GM18951 (cell line): Measurements from ENCODE around the gene E2F2.

ENCODE experiments used
- POLR2A ChIP-seq: IDR thresholded peaks from 4 replicates; pipeline ENCODE4 v1.6.1; 2011; ENCODE audit warnings: mild to moderate bottlenecking; ENCODE audit not compliant: insufficient read length, insufficient read depth; ENCODE audit errors: extremely low read depth
- in situ Hi-C: fragments of 300-500 bp; cut with MboI; formaldehyde crosslinking; loops from one replicate; pipeline ENCODE4 v1.12.0; 2022; ENCODE audit warnings: low sequenced_read_pairs, mixed read lengths, inconsistent platforms; ENCODE audit not compliant: unreplicated experiment

Gene E2F2

GRCh38 chr1:23553231-23554126 lies 22.4 kb upstream of the E2F2 start:
- in situ Hi-C loops = loop anchor here (5.0 to 10.0 kb wide), 2 partner anchors 61 to 84 kb away; no protein-coding TSS in a partner anchor
- no peak for TF ChIP-seq POLR2A

DNA sequence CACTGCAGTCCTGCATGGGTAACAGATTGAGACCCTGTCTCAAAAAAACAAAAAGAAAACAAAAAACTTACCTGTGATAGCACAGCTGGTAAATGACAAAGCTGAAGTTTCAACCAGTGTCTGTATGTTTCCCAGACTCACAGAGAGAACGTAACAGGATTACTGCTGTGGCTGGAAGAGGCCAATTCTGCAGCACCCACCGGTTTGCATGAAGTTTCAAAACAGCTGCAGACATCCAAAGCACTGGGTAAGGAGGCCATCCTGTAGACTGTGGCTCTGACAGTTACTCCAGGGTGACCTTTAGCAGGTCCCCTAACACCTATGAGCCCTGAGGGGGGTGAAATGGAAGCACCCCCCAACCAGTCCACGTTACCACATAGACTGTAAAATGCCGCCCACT lies 20.8 kb upstream of the E2F2 start:
- in situ Hi-C loops = loop anchor here (5.0 to 10.0 kb wide), 2 partner anchors 63 to 85 kb away; no protein-coding TSS in a partner anchor
- TF ChIP-seq POLR2A = no peak

GRCh38 chr1:23548704-23549143 lies 17.7 kb upstream of the E2F2 start:
- in situ Hi-C loops = no loop called here
- no peak for TF ChIP-seq POLR2A

GRCh38 chr1:23546897-23547584 lies 16.0 kb upstream of the E2F2 start:
- no peak for TF ChIP-seq POLR2A
- in situ Hi-C loops = no loop called here

GRCh38 chr1:23545851-23546250 lies 14.8 kb upstream of the E2F2 start:
- in situ Hi-C loops = no loop called here

DNA sequence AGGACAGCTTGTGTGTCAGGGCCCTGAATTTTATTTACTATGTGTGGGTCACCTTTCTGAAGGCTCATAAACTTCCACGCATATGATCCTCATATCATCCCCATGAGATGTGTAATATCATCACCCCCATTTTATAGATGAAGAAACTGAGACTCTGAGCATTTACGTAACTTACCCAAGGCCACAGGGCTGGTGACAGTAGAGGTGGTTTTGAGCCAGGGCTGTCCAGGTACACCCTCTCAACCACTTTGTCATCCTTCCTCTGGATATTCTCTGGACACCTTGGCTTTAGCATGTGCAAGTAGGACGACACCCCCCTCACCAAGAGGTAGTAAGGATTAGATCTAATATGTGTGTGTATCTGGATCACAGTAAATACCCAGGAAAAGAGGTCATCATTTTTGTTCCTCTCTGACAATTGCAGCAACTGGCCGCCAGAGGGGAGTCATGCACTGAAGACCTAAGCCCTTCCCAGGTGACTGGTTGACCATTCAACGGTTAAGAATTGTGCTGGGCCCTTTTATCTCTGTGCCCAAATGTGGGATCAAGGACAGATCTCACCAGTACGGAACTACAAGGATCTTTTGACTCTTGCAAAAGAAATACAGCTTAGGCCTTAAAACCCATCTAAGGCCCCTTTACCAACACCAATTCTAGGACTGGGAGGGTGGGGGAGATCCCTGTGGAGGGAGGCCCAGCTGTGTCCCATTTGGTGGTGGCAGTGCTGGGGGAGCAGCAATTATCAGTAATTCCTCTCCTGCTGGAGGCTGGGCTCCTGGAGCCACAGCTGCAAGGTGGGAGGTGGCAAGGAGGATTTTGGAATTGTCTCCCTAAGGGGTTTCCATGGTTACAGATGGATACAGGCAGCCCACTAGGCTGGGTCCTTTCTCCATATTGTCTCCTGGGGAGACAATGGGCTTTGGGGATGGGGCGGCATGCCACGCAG lies 13.7 kb upstream of the E2F2 start:
- in situ Hi-C loops = loop anchor here (5.0 kb wide), 1 partner anchor 208 kb away; no protein-coding TSS in a partner anchor
- TF ChIP-seq POLR2A = no peak

More at GRCh38 chr1:23545851-23546250, 14.8 kb upstream of the E2F2 start:
- no peak for TF ChIP-seq POLR2A

DNA sequence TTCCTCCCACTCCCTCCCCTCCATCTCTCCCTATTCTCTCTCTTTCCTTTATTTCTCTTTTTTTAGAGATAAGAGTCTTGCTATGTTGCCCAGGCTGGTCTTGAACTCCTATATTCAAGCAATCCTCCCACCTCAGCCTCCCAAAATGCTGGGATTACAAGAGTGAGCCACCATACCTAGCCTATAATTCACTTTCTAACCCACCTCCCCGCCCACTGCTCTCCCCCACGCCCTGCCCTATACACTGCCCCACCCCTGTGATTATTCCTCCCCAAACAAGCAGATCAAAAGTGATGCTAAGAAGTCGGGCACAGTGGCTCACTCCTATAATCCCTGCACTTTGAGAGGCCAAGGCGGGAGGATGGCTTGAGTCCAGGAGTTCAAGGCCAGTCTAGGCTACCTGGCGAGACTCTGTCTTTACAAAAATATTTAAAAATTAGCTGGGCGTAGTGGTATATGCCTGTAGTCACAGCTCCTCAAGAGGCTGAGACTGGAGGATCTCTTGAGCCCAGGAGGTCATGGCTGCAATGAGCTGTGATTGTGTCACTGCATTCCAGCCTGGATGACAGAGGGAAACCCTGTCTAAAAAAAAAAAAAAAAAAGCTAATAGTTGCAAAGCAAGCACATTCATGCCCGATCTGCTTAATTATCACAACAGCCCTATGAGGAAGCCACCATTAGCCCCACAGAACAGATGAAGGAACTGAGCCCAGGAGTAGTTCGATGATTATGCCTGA lies 12.8 kb upstream of the E2F2 start:
- in situ Hi-C loops = loop anchor here (5.0 kb wide), 1 partner anchor 208 kb away; no protein-coding TSS in a partner anchor
- no peak for TF ChIP-seq POLR2A

- in situ Hi-C loops = loop anchor here (5.0 kb wide), 1 partner anchor 209 kb away; no protein-coding TSS in a partner anchor
Measured at GRCh38 chr1:23542940-23543339, 11.9 kb upstream of the E2F2 start.

- TF ChIP-seq POLR2A = no peak
- in situ Hi-C loops = loop anchor here (5.0 kb wide), 2 partner anchors 42 to 213 kb away; no protein-coding TSS in a partner anchor
Measured at GRCh38 chr1:23539698-23540266, 8.7 kb upstream of the E2F2 start.

DNA sequence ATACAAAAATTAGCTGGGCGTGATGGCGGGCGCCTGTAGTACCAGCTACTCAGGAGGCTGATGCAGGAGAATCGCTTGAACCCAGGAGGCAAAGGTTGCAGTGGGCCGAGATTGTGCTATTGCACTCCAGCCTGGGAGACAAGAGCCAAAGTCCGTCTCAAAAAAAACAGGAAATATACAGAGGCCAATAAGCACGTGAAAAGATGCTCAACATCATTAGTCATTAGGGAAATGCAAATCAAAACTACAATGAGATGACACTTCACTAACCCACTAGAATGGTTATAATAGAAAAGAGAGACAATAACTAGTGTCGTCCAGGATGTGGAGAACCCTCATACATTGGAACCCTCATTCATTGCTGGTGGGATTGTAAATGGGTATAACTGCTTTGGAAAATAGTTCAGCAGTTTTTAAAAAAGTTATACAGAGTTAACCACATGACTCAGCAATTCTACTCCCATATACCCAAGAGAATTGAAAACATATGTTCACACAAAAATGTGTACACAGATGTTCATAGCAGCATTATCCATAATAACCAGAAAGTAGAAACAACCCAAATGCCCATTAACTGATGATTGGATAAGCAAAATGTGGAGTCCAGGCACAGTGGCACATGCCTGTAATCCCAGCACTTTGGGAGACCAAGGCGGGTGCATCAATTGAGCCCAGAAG lies 6.4 kb upstream of the E2F2 start:
- in situ Hi-C loops = loop anchor here (5.0 kb wide), 1 partner anchor 40 kb away; no protein-coding TSS in a partner anchor
- no peak for TF ChIP-seq POLR2A

DNA sequence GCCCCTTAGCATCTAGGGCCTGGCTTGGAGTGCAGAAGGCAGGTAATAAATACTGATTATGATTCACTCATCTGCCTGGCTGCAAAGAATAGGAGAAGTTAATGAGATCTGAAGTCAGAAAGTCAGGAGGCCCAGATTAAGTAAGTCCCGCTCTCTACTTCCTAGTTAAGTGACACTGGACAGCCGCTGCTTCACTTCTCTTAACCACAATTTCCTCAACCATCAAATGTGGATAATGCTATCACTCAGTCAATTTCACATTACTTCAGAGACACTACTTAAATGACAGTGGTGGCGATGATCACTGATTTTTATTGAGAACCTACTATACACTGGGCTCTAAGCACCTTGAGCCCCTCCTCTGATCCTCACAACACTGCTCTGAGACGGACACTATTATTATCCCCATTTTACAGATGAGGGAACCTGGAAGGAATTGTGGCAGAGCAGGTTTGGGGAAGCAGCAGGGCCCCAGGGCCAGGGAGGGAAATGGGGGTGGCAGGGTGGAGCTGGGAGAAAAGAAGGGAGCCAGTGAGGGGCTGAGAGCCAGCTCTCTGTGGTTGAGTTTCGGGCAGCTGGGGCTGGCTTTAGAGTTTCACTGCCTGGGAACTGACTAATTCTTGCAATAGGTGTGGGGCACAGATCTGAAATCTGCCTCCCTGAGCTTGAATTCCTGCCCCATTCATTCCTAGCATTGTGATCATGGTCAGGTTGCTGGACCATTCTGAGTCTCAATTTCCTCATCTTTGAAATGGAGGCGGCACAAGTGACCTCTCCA lies 2.4 kb upstream of the E2F2 start:
- in situ Hi-C loops = no loop called here
- TF ChIP-seq POLR2A = no peak
